NCI-H2107 (cell line): Measurements from ENCODE around the gene DPP3.
"Not testable (repeated sequence)": the region's sequence is repeated elsewhere in the genome, so short reads cannot be mapped to it uniquely, and the experiment has no call there.

Experiments used
- DNase-seq: peaks from one replicate; lab custom pipeline; 2025; lab: John Stamatoyannopoulos, UW

Gene DPP3, protein sequence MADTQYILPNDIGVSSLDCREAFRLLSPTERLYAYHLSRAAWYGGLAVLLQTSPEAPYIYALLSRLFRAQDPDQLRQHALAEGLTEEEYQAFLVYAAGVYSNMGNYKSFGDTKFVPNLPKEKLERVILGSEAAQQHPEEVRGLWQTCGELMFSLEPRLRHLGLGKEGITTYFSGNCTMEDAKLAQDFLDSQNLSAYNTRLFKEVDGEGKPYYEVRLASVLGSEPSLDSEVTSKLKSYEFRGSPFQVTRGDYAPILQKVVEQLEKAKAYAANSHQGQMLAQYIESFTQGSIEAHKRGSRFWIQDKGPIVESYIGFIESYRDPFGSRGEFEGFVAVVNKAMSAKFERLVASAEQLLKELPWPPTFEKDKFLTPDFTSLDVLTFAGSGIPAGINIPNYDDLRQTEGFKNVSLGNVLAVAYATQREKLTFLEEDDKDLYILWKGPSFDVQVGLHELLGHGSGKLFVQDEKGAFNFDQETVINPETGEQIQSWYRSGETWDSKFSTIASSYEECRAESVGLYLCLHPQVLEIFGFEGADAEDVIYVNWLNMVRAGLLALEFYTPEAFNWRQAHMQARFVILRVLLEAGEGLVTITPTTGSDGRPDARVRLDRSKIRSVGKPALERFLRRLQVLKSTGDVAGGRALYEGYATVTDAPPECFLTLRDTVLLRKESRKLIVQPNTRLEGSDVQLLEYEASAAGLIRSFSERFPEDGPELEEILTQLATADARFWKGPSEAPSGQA

DNA sequence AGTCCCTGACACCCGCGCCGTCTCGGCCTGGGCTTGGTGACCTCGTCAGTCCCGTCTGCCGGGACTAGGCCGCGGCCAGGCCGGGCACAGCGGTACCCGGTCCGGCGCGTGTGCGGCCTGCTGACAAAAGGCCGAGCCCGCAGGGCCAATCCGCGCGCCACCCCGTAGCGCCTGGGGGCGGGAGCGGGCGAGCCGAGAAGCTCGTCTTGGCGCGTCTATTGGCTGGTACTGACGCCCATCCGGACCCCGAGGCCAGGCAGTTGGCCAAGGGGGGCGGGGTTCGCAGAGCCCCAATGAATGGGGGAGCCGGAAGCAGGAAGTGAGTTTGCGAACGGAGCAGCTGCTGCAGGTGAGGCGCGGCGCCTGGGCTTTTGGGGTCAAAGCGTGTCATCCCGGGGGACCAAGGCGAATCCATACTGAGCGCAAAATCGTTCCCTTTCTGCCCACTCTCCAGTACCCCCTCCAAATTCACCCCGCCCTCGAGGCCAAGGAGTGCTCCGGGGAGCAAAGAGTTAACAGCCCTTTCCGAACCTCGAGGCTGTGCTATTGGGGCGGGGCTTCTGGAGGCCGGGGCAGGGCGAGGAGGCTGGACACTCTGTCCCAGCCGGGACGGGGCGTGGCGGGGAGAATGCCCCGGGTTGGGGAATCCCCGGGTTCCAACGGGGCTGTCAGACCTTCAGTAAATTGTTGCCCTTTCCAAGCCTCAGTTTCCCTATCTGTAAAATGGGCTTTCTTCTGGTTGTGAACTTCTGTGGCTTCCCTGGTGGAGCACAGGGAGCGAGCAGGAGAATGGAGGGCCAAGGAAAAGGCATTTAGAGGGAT lies at the start of gene DPP3:
Gene DPP3, plus strand, starts transcription at position 318 of the 822 bp plus-strand sequence. CDS start 1,767 bp downstream, outside the sequence.
- peak; percentile 94 for DNase-seq

- not testable (repeated sequence) for DNase-seq
Observed at GRCh38 chr11:66431287-66431686, 48.9 kb upstream of the DPP3 start.

DNA sequence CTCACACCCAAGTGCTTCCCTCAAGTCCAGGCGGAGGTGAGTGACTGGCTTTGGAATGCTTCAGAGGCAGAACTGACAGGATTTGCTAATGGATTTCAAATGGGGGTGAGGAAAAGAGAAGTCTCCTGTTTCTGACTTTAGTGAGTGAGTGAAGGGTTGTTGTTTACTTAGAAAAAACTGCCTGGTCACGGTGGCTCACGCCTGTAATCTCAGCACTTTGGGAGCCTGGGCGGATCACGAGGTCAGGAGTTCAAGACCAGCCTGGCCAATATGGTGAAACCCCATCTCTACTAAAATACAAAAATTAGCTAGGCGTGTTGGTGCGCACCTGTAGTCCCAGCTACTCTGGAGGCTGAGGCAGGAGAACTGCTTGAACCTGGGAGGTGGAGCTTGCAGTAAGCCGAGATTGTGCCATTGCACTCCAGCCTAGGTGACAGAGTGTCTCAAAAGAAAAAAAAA lies 48.3 kb upstream of the DPP3 start:
- DNase-seq, result not testable (repeated sequence)

DNA sequence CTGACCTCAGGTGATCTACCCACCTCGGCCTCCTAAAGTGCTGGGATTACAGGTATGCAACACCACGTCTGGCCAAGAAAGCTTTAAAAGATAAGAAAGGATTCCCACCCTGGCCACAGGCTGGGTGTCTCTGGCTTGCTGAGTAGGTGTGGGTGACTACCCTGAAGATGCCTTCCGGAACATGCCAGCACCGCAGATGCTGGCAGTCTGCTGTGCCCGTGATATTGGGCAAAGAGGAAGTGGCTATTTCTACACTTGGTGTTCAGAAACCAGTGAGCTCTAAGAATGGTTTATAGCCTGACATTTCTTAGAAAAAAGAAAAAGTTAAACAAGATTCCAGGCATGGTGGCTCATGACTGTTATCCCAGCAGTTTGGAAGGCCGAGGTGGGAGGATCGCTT lies 47.6 kb upstream of the DPP3 start:
- DNase-seq, result no peak

DNA sequence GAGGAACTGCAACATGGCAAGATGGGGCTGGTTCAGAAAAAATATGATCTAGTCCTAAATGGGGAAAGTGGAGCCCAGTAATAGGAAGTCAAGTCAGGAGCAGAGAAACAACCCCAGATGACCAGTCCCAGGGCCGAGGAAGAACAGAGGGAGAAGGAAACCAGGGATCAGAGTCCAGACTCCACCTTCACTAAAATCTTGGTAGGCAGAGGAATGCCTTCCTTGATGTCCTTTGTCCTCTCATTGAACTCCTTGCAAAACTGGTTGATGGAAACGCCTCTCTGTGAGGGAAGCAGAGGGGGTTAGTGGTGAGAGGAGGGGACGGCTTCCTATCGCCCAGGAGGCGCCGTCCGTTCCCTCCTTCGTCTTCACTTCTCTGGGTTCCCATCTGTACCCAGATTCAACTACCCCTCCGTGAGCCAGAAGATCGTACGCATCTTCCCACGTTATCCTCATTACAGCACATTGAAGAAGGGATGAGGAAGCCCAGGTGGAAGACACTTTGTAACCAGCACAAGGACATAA lies 42.2 kb upstream of the DPP3 start:
- DNase-seq, result no peak

GRCh38 chr11:66438504-66439466 lies 41.4 kb upstream of the DPP3 start, which contains the start of gene MRPL11:
TSS of gene MRPL11 (minus strand) at chr11:66438848. CDS start at chr11:66438754, 94 bp downstream.
- DNase-seq, result peak; percentile 86

DNA sequence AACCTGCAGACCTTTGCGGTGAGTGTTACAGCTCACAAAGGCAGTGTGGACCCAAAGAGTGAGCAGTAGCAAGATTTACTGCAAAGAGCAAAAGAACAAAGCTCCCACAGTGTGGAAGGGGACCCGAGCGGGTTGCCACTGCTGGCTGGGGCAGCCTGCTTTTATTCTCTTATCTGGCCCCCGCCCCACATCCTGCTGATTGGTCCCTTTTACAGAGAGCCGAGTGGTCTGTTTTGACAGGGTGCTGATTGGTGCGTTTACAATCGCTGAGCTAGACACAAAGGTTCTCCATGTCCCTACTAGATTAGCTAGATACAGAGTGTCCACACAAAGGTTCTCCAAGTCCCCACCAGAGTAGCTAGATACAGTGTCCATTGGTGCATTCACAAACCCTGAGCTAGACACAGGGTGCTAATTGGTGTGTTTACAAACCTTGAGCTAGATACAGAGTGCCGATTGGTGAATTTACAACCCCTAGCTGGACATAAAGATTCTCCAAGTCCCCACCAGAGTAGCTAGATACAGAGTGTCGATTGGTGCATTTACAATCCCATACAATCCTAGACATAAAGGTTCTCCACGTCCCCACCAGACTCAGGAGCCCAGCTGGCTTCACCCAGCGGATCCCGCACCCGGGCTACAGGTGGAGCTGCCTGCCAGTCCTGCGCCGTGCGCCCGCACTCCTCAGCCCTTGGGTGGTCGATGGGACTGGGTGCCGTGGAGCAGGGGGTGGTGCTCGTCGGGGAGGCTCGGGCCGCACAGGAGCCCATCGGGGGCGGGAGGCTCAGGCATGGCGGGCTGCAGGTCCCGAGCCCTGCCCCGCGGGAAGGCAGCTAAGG lies 39.9 kb upstream of the DPP3 start:
- DNase-seq, result not testable (repeated sequence)

GRCh38 chr11:66440940-66441282 lies 39.3 kb upstream of the DPP3 start:
- not testable (repeated sequence) for DNase-seq

DNA sequence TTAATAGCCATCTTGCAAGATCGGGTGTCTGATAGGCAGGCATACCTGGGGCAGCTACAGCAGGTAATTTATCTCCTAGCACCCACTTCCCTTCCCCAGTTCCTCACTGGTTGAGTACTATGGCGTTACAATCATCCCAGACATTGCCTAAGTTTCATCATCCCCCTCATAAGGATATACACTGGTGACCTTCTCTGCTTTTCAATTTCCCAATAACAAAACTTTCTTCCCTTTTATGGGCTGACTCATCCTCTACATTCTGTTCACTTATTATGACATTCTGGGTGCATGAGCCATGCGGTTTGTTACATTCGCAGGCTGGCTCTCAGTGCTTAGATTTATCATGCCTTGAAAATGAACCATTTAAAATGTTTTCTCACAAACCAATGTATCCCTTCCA lies 36.6 kb upstream of the DPP3 start:
- DNase-seq, result no peak

GRCh38 chr11:66447012-66447411 lies 33.2 kb upstream of the DPP3 start:
- DNase-seq, result no peak

DNA sequence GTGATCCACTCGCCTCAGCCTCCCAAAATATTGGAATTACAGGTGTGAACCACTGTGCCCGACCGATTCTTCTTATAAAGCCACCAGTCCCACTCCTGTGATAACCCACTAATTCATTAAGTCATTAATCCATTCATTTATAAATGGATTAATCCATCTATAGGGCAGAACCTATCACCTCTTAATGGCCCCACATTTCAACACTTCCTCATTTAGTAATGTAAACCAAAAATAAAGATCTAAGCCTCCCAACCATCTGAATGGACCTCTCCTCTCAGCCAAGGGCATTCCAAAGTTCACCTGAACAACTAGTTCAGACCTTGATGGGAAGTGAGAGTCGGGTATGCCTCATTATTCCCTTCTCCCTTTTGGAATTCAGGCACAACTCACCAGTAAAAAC lies 31.7 kb upstream of the DPP3 start:
- no peak for DNase-seq

DNA sequence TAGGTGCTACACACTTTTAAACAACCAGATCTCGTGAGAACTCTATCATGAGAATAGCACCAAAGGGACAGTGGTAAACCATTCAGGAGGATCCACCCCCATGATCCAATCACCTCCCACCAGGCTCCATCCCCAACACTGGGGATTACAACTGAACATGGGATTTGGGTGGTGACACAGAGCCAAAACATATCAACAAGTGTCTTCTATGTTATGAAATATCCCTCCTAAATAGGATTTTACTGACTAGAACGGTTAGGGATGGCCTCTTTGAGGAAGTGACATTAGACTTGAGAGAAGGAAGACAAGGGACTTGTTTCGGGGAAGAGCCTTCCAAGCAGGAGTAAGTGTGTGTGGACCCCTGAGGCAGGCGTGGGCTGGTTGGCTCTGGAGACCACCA lies 29.7 kb upstream of the DPP3 start:
- no peak for DNase-seq

GRCh38 chr11:66451663-66452062 lies 28.6 kb upstream of the DPP3 start:
- no peak for DNase-seq

DNA sequence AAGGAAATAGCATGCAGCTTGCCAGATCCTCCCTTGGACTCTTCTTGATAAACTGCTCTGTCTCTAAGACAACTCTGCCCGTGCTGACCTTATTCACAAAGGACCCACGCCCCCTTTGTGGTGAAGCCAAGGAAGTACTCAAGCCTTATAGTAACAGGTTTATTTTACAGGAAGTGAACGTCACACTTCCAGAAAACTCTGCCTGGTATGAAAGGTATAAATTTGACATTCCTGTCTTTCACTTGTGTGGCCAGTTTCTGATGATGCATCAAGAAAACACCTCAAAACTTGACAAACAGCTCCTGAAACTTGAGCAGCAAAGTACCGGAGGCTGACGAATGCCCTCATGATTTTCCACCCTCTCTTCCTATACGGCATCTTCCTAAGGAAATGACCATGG lies 26.0 kb upstream of the DPP3 start:
- no peak for DNase-seq

- no peak for DNase-seq
Observed at GRCh38 chr11:66454828-66455227, 25.4 kb upstream of the DPP3 start.

DNA sequence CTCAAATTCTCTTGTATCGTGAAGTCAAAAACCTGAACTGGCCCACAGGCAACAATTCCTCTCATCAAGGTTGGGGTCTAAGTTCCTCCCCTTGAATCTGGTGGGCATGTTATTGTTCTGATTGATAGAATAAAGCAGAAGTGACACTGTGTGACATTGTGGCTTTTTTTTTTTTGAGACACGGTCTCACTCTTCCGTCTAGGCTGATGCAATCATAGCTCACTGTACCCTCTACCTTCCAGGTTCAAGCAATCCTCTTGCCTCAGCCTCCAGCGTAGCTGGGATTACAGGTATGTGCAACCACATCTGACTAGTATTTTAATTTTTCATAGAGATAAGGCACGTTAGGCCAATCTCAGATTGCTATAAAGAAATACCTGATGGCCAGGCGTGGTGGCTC lies 22.4 kb upstream of the DPP3 start:
- DNase-seq, result no peak

DNA sequence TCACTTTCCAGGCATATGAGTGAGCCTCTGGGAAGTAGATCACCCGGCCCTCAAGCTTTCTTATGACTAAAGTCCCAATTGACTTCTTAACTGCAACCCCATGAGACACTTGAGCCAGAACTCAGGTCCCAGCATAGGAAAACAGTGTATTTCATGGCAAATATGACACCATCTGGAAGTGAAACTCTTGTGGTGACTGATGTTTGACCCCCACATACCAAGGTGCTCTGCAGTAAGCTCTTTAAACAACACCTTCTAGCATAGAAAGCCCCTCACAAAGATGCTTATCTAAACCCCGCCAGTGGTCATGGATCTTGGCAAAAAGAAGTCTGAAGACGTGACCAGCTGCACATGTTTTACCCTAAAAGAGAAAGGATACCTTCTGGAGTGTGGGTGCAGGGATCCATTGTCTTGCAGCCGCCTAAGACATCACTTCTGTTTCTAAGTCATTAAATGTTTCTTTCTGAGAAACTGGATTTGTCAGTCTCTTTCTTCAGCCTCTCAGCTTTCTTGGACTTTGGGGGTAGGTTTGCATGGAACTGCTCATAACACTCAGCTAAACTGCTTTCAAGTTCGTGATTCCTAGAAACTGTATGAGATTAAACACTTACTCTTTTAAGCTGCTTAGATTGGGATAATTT lies 21.0 kb upstream of the DPP3 start:
- DNase-seq, result no peak

GRCh38 chr11:66462010-66462409 lies 18.2 kb upstream of the DPP3 start:
- no peak for DNase-seq

GRCh38 chr11:66462911-66463310 lies 17.3 kb upstream of the DPP3 start:
- no peak for DNase-seq
